Measurements from ENCODE around the gene PHF21A. TPM values are rescaled to one million over a fixed set of nuclear protein-coding genes. Genes with fewer than 3 reads are reported as not detected.

The PHF21A gene
- polyA plus RNA-seq, 1 donor (not counting 4 experiments of a cell fraction or from before 2014, with no cell fraction given), result 16.1 TPM

GRCh38 chr11:45973601-45974000 is 147.7 kb downstream of the PHF21A start:
- H3K4me1 ChIP-seq (ENCODE audit: control insufficient read depth, extremely low read depth, insufficient read depth, low read length), result no peaks in the 10 kb centered on the region
- H3K79me2 ChIP-seq (ENCODE audit: control insufficient read depth, insufficient read depth, low read length), result no peaks in the 10 kb centered on the region
- H3K9ac ChIP-seq (ENCODE audit: control insufficient read depth, extremely low read depth, insufficient read depth, low read length), result no peak overlapping the region
- no peaks in the 10 kb centered on the region for H4K20me1 ChIP-seq (ENCODE audit: control insufficient read depth, extremely low read depth, insufficient read depth, low read length)
- TF ChIP-seq CTCF (optimal IDR thresholded peaks at IDR 0.05 in 1 of 3, IDR thresholded peaks at IDR 0.05 in 1 of 3, conservative IDR thresholded peaks at IDR 0.05 in 1 of 3; ENCODE audit: extremely low read depth in 1 of 3, insufficient read depth in 2 of 3, low read length in 3 of 3) (no peak), EZH2 (IDR thresholded peaks at IDR 0.05; ENCODE audit: low read length) (no peak)
- H3K27ac ChIP-seq (ENCODE audit: control insufficient read depth, insufficient read depth, low read length), result no peak overlapping the region
- no peaks in the 10 kb centered on the region for H3K27me3 ChIP-seq (ENCODE audit: control insufficient read depth, extremely low read depth, insufficient read depth, low read length)
- peaks cover 5 to 8% of the 10 kb centered on the region in 2 experiments for H3K36me3 ChIP-seq (ENCODE audit: control insufficient read depth in 2 of 2, extremely low read depth in 1 of 2, insufficient read depth in 2 of 2, low read length in 2 of 2)
- FAIRE-seq, result no peak
- H3K9me3 ChIP-seq (ENCODE audit: control insufficient read depth, low read depth, low read length), result no peaks in the 10 kb centered on the region
- dilution Hi-C loops (cut with MboI; ENCODE audit: extremely low pct_ligation_motif_present, low sequenced_read_pairs), result no loop called here
- H3K4me3 ChIP-seq (ENCODE audit: control insufficient read depth in 2 of 3, extremely low read depth in 1 of 3, insufficient read depth in 2 of 3, low read depth in 1 of 3, low read length in 3 of 3), result no peak overlapping the region
- no peak for DNase-seq (ENCODE audit: low read depth, low spot score)
- no peak overlapping the region for H2AFZ ChIP-seq (ENCODE audit: control insufficient read depth, low read length)
- no peaks in the 10 kb centered on the region for H3K9me1 ChIP-seq (ENCODE audit: control insufficient read depth, extremely low read depth, insufficient read depth, low read length)
- H3K4me2 ChIP-seq (ENCODE audit: control insufficient read depth, extremely low read depth, insufficient read depth, low read depth, low read length), result no peak overlapping the region

DNA sequence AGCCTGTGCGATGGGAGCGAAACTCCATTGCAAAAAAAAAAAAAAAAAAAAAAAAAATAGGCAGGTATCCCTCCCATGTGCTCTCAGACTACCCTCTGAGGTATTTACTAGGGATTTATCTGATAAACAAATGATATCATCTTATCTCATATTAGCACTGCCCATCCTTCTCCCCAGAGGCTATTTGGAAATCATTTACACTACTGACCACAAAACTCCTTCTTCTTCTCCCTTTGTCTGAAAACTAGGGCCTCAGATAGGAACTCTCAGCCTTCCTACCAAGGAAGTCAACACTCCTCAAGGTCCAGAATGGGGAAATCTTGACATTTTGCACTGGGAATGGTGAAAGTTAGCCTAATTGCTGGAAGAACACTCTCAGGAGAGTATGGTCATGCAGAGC is 152.4 kb downstream of the PHF21A start:
- no peak overlapping the region for H3K4me2 ChIP-seq (ENCODE audit: control insufficient read depth, extremely low read depth, insufficient read depth, low read depth, low read length)
- H3K9me1 ChIP-seq (ENCODE audit: control insufficient read depth, extremely low read depth, insufficient read depth, low read length), result no peaks in the 10 kb centered on the region
- TF ChIP-seq EZH2 (IDR thresholded peaks at IDR 0.05; ENCODE audit: low read length), result no peak
- no peak overlapping the region for H3K9ac ChIP-seq (ENCODE audit: control insufficient read depth, extremely low read depth, insufficient read depth, low read length)
- no peak overlapping the region for H3K27ac ChIP-seq (ENCODE audit: control insufficient read depth, insufficient read depth, low read length)
- no peaks in the 10 kb centered on the region for H3K9me3 ChIP-seq (ENCODE audit: control insufficient read depth, low read depth, low read length)
- no peaks in the 10 kb centered on the region for H3K27me3 ChIP-seq (ENCODE audit: control insufficient read depth, extremely low read depth, insufficient read depth, low read length)
- no peak overlapping the region for H3K4me3 ChIP-seq (ENCODE audit: control insufficient read depth in 2 of 3, extremely low read depth in 1 of 3, insufficient read depth in 2 of 3, low read depth in 1 of 3, low read length in 3 of 3)
- H3K36me3 ChIP-seq (ENCODE audit: control insufficient read depth in 2 of 2, extremely low read depth in 1 of 2, insufficient read depth in 2 of 2, low read length in 2 of 2), result peaks cover 5 to 11% of the 10 kb centered on the region in 2 experiments
- FAIRE-seq, result no peak
- H3K79me2 ChIP-seq (ENCODE audit: control insufficient read depth, insufficient read depth, low read length), result no peaks in the 10 kb centered on the region
- no peaks in the 10 kb centered on the region for H4K20me1 ChIP-seq (ENCODE audit: control insufficient read depth, extremely low read depth, insufficient read depth, low read length)
- H3K4me1 ChIP-seq (ENCODE audit: control insufficient read depth, extremely low read depth, insufficient read depth, low read length), result peaks cover 3% of the 10 kb centered on the region
- dilution Hi-C loops (cut with MboI; ENCODE audit: extremely low pct_ligation_motif_present, low sequenced_read_pairs), result no loop called here
- H2AFZ ChIP-seq (ENCODE audit: control insufficient read depth, low read length), result no peak overlapping the region
- no peak for DNase-seq (ENCODE audit: low read depth, low spot score)

DNA sequence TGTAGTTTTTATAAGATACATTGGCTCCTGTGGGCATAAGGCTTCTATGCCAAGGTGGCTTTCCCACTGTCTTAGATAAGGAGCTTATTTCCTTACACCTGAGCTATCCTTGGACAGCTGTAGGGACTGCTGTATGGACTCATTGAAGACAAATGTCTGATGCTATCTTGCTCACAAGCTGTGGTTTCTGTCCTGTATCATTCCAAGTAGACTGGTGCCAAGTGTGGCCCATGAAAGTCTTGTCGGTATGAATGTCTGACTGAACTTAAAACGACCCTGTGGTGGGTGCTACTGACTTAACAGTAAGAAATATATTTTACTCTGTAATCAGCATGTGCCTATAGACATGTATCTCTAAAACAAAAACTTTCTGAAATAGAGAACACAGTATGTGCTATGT is 153.7 kb downstream of the PHF21A start:
- Histone ChIP-seq H3K9ac (ENCODE audit: control insufficient read depth, extremely low read depth, insufficient read depth, low read length) (no peak overlapping the region), H3K4me2 (ENCODE audit: control insufficient read depth, extremely low read depth, insufficient read depth, low read depth, low read length) (no peak overlapping the region), H3K27ac (ENCODE audit: control insufficient read depth, insufficient read depth, low read length) (no peak overlapping the region), H3K4me1 (ENCODE audit: control insufficient read depth, extremely low read depth, insufficient read depth, low read length) (peaks cover 3% of the 10 kb centered on the region), H4K20me1 (ENCODE audit: control insufficient read depth, extremely low read depth, insufficient read depth, low read length) (no peaks in the 10 kb centered on the region), H3K36me3 (ENCODE audit: control insufficient read depth in 2 of 2, extremely low read depth in 1 of 2, insufficient read depth in 2 of 2, low read length in 2 of 2) (peaks cover 5 to 11% of the 10 kb centered on the region in 2 experiments), H3K4me3 (ENCODE audit: control insufficient read depth in 2 of 3, extremely low read depth in 1 of 3, insufficient read depth in 2 of 3, low read depth in 1 of 3, low read length in 3 of 3) (no peak overlapping the region), H3K9me3 (ENCODE audit: control insufficient read depth, low read depth, low read length) (no peaks in the 10 kb centered on the region), H3K79me2 (ENCODE audit: control insufficient read depth, insufficient read depth, low read length) (no peaks in the 10 kb centered on the region), H3K27me3 (ENCODE audit: control insufficient read depth, extremely low read depth, insufficient read depth, low read length) (no peaks in the 10 kb centered on the region), H2AFZ (ENCODE audit: control insufficient read depth, low read length) (no peak overlapping the region), H3K9me1 (ENCODE audit: control insufficient read depth, extremely low read depth, insufficient read depth, low read length) (no peaks in the 10 kb centered on the region)
- TF ChIP-seq CTCF (optimal IDR thresholded peaks at IDR 0.05 in 1 of 3, IDR thresholded peaks at IDR 0.05 in 1 of 3, conservative IDR thresholded peaks at IDR 0.05 in 1 of 3; ENCODE audit: extremely low read depth in 1 of 3, insufficient read depth in 2 of 3, low read length in 3 of 3) (no peak), EZH2 (IDR thresholded peaks at IDR 0.05; ENCODE audit: low read length) (no peak)
- DNase-seq (ENCODE audit: low read depth, low spot score), result no peak
- dilution Hi-C loops (cut with MboI; ENCODE audit: extremely low pct_ligation_motif_present, low sequenced_read_pairs), result no loop called here
- FAIRE-seq, result no peak

Data from keratinocyte (primary cell).